Karpas-422 (cell line): ENCODE data around the gene CAPN5. TPM values are rescaled to one million over a fixed set of nuclear protein-coding genes. Genes with fewer than 3 reads are reported as not detected.

Experiments
- DNase-seq: peaks from one replicate; pipeline ENCODE4 v3.0.0-alpha.2; 2015
- H2AFZ ChIP-seq: fragments of 200-600 bp; sonication (generic); 2 replicates; pipeline ENCODE4 v1.6.1; 2014; ENCODE audit warnings: antibody characterized with exemption, low read length, mixed read lengths
- H3K27ac ChIP-seq: fragments of 200-600 bp; sonication (generic); 2 replicates; pipeline ENCODE4 v1.5.1; 2014; ENCODE audit warnings: mild to moderate bottlenecking, low read length, moderate library complexity
- H3K27me3 ChIP-seq: fragments of 200-600 bp; sonication (generic); 2 replicates; pipeline ENCODE4 v1.6.1; 2014; ENCODE audit warnings: low read length, mixed read lengths
- H3K36me3 ChIP-seq: fragments of 200-600 bp; sonication (generic); 2 replicates; pipeline ENCODE4 v1.6.1; 2014; ENCODE audit warnings: low read length, mixed read lengths; ENCODE audit not compliant: insufficient read depth
- H3K4me1 ChIP-seq: fragments of 200-600 bp; sonication (generic); 2 replicates; pipeline ENCODE4 v1.6.1; 2014; ENCODE audit warnings: mild to moderate bottlenecking, low read length, mixed read lengths
- H3K4me2 ChIP-seq: fragments of 200-600 bp; sonication (generic); 2 replicates; pipeline ENCODE4 v1.6.1; 2014; ENCODE audit warnings: low read length, low read depth, mild to moderate bottlenecking; ENCODE audit not compliant: poor library complexity, severe bottlenecking
- H3K4me3 ChIP-seq: fragments of 200-600 bp; sonication (generic); 2 replicates; pipeline ENCODE4 v1.5.1; 2014; ENCODE audit warnings: mild to moderate bottlenecking, antibody characterized with exemption, low read length, mixed read lengths
- H3K79me2 ChIP-seq: fragments of 200-600 bp; sonication (generic); 2 replicates; pipeline ENCODE4 v1.6.1; 2014; ENCODE audit warnings: mild to moderate bottlenecking, low read length, mixed read lengths
- H3K9ac ChIP-seq: fragments of 200-600 bp; sonication (generic); 2 replicates; pipeline ENCODE4 v1.6.0; 2014; ENCODE audit warnings: low read length
- H3K9me2 ChIP-seq: fragments of 200-600 bp; sonication (generic), shearing (Covaris generic); replicated peaks from 2 replicates; pipeline ENCODE4 v1.6.0; 2014; ENCODE audit warnings: mild to moderate bottlenecking, low read length, moderate library complexity; ENCODE audit not compliant: insufficient read depth
- H3K9me3 ChIP-seq: fragments of 300-700, 200-600 bp; sonication (generic); 2 replicates; pipeline ENCODE4 v1.6.1; 2014; ENCODE audit warnings: low read length, mixed read lengths
- H4K20me1 ChIP-seq: fragments of 200-600 bp; sonication (generic); 2 replicates; pipeline ENCODE4 v1.6.1; 2014; ENCODE audit warnings: mild to moderate bottlenecking, antibody characterized with exemption, low read length, low read depth; ENCODE audit not compliant: insufficient read depth
- total RNA-seq: library from RNA; depleted of rRNA; stranded (reverse); fragments of >200 nt; shearing (Covaris generic); gene quantifications from 2 replicates; pipeline ENCODE4 v1.2.3, GENCODE V29; 2014; ENCODE audit warnings: low replicate concordance

CAPN5 gene
- total RNA-seq, 1 experiment from 2014 or later: 0.07 TPM

DNA sequence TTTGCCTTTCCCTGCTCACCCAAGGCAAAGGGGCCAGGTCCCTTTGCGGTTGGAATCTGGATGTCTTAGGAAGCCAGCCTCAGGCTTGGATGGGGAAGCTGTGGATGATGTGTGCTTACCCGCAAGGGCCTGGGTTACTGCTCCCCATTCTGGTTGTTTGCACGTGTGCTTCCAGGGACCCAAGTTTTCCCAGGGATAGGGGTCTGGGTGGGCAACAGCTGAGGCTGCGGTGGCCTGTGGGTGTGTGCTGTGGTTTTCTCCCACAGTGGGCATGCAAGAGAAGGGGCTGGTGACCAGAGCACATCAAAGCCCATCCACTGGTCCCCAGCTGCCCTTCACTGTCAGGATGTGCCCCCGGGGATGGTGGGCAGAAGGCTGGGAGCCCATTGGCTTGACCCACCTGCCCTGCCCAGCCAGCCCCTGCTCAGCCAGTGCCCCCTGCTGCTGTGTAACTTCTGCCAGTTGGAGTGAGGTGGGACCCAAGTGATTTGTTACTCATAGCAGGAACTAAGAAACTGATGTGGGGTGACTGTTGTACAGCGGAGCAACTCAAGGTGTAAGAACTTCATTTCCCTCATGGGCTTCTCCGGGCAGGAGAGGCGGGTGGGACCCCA lies 3.3 kb downstream of the CAPN5 start:
- H3K4me1 ChIP-seq: peaks cover 14% of the 10 kb centered on the region

GRCh38 chr11:77071077-77071476 lies 4.3 kb downstream of the CAPN5 start:
- Histone ChIP-seq H3K27ac (no peak overlapping the region), H3K9me3 (no peaks in the 10 kb centered on the region), H3K4me3 (no peak overlapping the region), H3K9ac (no peak overlapping the region), H3K27me3 (no peaks in the 10 kb centered on the region), H3K4me2 (no peak overlapping the region), H3K79me2 (no peaks in the 10 kb centered on the region), H3K36me3 (no peaks in the 10 kb centered on the region), H3K4me1 (peaks cover 8% of the 10 kb centered on the region), H2AFZ (no peak overlapping the region), H4K20me1 (no peaks in the 10 kb centered on the region; the same call in 1 of the 2 replicates), H3K9me2 (no peaks in the 10 kb centered on the region)
- no peak for DNase-seq

More for the DNA sequence above, 3.3 kb downstream of the CAPN5 start:
- H3K4me3 ChIP-seq: no peak overlapping the region
- no peak overlapping the region for H3K27ac ChIP-seq
- H3K9me3 ChIP-seq: no peaks in the 10 kb centered on the region
- H3K79me2 ChIP-seq: no peaks in the 10 kb centered on the region
- no peaks in the 10 kb centered on the region for H3K9me2 ChIP-seq
- H3K27me3 ChIP-seq: no peaks in the 10 kb centered on the region
- no peaks in the 10 kb centered on the region; the same call in 1 of the 2 replicates for H4K20me1 ChIP-seq
- no peak for DNase-seq
- no peak overlapping the region for H3K9ac ChIP-seq
- H3K4me2 ChIP-seq: no peak overlapping the region
- no peak overlapping the region for H2AFZ ChIP-seq
- no peaks in the 10 kb centered on the region for H3K36me3 ChIP-seq

DNA sequence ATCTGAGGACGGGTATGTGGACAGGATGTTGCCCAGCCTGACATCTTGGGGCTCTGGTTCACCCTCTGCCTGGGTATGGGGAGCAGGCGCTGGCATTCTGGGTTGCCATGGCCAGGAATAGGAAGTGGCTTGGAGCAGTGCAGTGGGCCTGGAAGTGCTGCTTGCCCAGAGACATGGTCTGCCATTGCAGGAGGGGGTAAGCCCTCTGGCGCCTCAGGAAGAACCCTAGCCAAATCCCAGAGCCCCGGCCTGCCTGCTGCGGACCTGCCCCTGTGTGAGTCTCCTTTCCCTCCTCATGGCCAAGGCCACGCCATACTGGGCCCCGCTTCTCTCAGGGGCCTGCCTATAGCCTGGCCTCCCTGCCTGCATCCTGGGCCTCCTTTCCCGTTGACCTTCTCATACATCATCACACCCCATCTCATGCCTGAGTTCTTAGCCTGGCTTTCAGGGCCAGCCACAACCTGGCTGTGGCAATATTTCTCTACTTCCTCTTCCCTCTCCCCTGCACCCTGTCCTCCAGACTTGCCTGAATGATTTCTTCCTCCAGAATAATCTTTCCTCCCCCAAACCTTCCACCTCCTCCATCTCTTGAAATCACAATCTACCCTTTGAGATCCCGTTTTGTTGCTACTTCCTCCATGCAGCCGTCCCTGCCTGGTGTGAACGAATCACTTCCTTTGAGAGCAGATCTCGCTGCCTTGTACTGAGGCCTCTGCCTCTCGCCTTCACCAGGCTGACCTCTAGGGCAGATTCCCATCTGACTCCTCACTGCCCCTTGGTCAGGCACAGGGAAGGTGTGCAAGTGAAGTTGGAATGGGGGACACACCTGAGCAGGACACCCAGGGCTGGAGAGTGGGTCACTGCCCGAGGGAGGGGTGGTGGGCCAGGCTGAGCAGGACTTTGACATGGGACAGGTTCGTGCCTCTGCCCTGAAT lies 5.2 kb downstream of the CAPN5 start:
- no peak overlapping the region for H3K27ac ChIP-seq
- no peaks in the 10 kb centered on the region for H3K9me3 ChIP-seq
- no peaks in the 10 kb centered on the region for H3K79me2 ChIP-seq
- H3K4me2 ChIP-seq: no peak overlapping the region
- no peak overlapping the region for H3K4me3 ChIP-seq
- H3K4me1 ChIP-seq: peaks cover 4% of the 10 kb centered on the region
- no peaks in the 10 kb centered on the region; the same call in 1 of the 2 replicates for H4K20me1 ChIP-seq
- H3K9ac ChIP-seq: no peak overlapping the region
- no peaks in the 10 kb centered on the region for H3K27me3 ChIP-seq
- no peaks in the 10 kb centered on the region for H3K9me2 ChIP-seq
- DNase-seq: no peak
- H3K36me3 ChIP-seq: no peaks in the 10 kb centered on the region
- H2AFZ ChIP-seq: no peak overlapping the region

DNA sequence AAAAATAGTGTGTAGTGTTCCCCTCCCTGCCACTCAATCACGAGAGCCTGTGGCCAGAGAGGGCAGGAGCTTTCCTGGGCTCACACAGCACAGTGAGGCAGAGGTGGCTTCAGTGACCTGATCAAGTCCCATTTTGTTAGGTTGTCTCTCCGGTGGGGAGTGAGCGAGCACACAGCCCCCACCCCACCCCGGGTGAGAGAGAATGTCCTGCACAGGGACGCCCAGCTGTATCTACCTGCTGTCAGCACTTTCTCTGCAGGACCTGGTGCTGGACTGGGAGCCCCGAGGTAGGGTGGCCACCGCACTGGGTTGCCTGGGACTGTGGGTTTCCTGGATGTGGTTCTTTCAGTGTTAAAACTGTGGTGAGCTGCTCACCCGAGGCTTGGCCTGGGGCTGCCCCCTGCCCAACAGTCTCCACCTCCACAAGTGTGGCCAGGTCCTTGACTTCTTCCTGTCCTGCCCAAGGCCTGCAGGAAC lies 6.1 kb downstream of the CAPN5 start:
- H2AFZ ChIP-seq: no peak overlapping the region
- no peaks in the 10 kb centered on the region for H3K79me2 ChIP-seq
- no peak overlapping the region for H3K9ac ChIP-seq
- H3K27me3 ChIP-seq: no peaks in the 10 kb centered on the region
- no peak overlapping the region for H3K4me2 ChIP-seq
- H3K36me3 ChIP-seq: no peaks in the 10 kb centered on the region
- no peak overlapping the region for H3K27ac ChIP-seq
- no peak for DNase-seq
- H3K4me1 ChIP-seq: no peaks in the 10 kb centered on the region
- no peaks in the 10 kb centered on the region for H3K9me2 ChIP-seq
- no peaks in the 10 kb centered on the region for H3K9me3 ChIP-seq
- H3K4me3 ChIP-seq: no peak overlapping the region
- no peaks in the 10 kb centered on the region; the same call in 1 of the 2 replicates for H4K20me1 ChIP-seq

GRCh38 chr11:77073328-77074001 lies 6.7 kb downstream of the CAPN5 start:
- H3K36me3 ChIP-seq: no peaks in the 10 kb centered on the region
- H2AFZ ChIP-seq: no peak overlapping the region
- H3K27ac ChIP-seq: no peak overlapping the region
- no peaks in the 10 kb centered on the region for H3K27me3 ChIP-seq
- DNase-seq: no peak
- no peaks in the 10 kb centered on the region for H3K9me2 ChIP-seq
- no peaks in the 10 kb centered on the region for H3K4me1 ChIP-seq
- H3K9ac ChIP-seq: no peak overlapping the region
- no peaks in the 10 kb centered on the region; the same call in 1 of the 2 replicates for H4K20me1 ChIP-seq
- H3K9me3 ChIP-seq: no peaks in the 10 kb centered on the region
- no peak overlapping the region for H3K4me3 ChIP-seq
- H3K4me2 ChIP-seq: no peak overlapping the region
- no peaks in the 10 kb centered on the region for H3K79me2 ChIP-seq

DNA sequence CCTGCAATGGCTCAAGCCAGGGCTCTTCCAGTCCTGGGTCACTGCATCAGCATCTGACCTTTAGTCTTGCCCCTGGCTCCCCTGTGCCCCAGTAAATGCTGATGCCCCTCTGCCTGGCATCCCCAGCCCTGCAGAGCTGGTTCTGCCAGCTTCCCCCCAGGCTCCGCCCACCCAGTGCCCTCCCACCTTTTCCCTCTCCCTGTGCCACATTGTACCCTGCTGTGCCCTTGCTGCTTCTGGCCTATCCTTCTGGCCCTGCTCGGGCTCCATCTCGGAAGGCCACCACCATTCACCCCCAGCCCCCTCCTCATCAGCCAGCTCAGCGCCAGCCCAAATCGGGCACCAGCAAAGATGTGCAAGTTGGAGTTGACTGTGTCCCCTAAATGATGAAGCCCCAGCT lies 7.4 kb downstream of the CAPN5 start:
- H3K79me2 ChIP-seq: no peaks in the 10 kb centered on the region
- no peak for DNase-seq
- H3K4me1 ChIP-seq: no peaks in the 10 kb centered on the region
- H3K9me2 ChIP-seq: no peaks in the 10 kb centered on the region
- no peak overlapping the region for H3K27ac ChIP-seq
- no peak overlapping the region for H3K4me3 ChIP-seq
- no peaks in the 10 kb centered on the region for H3K9me3 ChIP-seq
- H3K9ac ChIP-seq: no peak overlapping the region
- no peaks in the 10 kb centered on the region for H3K27me3 ChIP-seq
- H3K36me3 ChIP-seq: no peaks in the 10 kb centered on the region
- H3K4me2 ChIP-seq: no peak overlapping the region
- no peaks in the 10 kb centered on the region; the same call in 1 of the 2 replicates for H4K20me1 ChIP-seq
- no peak overlapping the region for H2AFZ ChIP-seq

- H3K27ac ChIP-seq: no peak overlapping the region
- H3K9me2 ChIP-seq: no peaks in the 10 kb centered on the region
- H3K36me3 ChIP-seq: no peaks in the 10 kb centered on the region
- no peaks in the 10 kb centered on the region for H3K79me2 ChIP-seq
- H3K27me3 ChIP-seq: no peaks in the 10 kb centered on the region
- no peak for DNase-seq
- peaks cover under 1% of the 10 kb centered on the region for H3K4me1 ChIP-seq
- H3K4me2 ChIP-seq: no peak overlapping the region
- H3K4me3 ChIP-seq: no peak overlapping the region
- no peak overlapping the region for H3K9ac ChIP-seq
- no peaks in the 10 kb centered on the region for H3K9me3 ChIP-seq
- H4K20me1 ChIP-seq: no peaks in the 10 kb centered on the region
- H2AFZ ChIP-seq: no peak overlapping the region
These were observed 8.0 kb downstream of the CAPN5 start for GRCh38 chr11:77074626-77075221.
